ENCODE measurements around the gene SPATC1L. TPM values are rescaled to one million over a fixed set of nuclear protein-coding genes. Genes with fewer than 3 reads are reported as not detected.

The SPATC1L gene
- total RNA-seq, 1 donor from 2014 or later = 6.1 TPM

DNA sequence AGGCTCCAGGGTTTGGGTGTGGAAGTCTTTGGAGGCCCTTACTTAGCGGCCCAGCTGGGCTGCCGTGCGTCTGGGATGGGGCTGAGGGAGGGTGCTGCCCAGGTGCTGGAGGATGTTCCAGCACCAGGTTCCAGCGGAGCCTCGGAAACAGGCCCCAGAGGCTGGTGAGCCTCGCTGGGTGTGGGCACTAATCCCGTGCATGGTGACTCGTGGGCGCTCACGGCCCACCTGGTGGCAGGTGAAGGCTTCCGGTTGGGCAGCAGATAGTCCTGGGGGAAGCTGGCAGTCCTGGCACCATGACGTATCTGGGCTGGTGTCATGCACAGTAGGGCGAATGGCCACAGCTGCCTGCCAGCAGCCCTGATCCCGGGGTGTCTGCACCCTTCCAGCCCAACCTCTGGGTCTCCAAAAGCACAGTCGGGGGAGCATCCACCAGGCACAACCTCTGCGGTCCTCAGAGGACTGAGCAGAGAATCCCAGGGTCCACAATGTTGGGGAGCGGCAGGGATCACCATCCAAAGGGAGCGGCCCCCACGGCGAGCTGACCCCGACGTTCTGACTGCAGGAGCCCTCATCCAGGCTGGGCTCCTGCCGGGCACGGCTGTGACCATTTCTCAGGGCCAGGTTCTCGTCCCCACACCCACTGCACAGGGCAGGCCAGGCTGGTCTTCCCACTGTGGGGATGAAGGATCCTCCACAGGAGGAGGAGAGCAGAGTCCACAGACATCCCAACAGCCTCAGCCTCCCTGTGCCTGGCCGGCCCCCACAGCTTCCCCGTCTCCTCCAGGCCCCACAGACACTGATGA lies 54.2 kb downstream of the SPATC1L start:
- no peak for DNase-seq

DNA sequence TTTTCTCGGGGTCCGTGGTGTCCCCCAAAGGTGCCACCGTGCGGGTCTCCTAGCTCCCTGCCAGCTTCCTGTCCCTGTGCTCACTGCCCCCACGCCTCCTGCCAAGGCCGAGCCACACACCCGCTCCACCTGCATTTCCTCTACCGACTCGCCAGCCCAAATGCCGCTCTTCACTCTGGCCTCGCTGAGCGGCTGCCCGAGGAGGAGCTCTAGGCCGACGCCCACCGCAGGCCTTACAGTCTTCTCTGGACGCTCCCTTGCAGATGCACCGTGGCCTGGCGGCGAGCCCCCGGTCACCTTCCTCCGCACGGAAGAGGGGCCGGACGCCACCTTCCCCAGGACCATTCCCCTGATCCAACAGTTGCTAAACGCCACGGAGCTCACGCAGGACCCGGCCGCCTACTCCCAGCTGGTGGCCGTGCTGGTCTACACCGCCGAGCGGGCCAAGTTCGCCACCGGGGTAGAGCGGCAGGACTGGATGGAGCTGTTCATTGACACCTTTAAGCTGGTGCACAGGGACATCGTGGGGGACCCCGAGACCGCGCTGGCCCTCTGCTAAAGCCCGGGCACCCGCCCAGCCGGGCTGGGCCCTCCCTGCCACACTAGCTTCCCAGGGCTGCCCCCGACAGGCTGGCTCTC lies 55.2 kb downstream of the SPATC1L start:
- DNase-seq = no peak

DNA sequence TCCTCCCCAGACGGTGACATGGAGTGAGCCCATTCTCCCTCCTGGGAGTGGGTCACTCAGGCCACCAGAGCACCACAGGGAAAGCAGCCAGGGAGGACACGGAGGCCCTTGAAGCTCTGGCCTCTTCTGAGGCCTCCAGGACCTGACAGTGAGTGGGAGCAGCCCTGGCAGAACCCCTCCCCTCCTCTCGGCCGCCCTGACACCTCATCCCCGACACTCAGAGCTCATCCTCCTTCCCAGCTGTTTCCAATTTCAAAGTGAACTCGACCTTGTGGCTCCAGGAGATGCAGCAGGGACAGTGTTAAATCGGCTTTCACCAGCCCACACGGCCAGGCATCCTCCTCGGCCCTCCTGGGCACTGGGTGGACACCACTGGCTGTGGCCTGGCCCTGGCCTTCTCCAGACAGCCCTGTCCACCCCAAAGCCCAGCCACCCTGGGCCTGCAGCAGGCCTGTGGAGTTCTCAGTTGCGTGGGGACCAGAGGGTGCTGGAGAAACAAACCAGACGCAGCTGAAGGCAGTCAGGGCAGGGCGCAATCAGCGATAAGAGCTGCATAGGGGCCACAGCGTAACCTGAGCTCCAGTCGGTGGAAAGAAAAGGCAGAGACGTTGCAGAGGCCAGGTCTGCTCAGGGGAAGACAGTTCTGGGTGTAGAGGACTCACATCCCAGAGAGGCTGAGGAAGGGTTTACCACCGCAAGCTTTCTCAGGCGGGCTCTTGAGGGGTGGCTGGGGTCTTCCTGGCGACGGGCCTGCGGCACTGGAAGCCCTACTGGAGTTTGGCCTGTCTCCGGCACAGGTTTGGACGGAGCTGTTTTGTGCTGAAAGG lies 55.9 kb downstream of the SPATC1L start:
- no peak for DNase-seq

DNA sequence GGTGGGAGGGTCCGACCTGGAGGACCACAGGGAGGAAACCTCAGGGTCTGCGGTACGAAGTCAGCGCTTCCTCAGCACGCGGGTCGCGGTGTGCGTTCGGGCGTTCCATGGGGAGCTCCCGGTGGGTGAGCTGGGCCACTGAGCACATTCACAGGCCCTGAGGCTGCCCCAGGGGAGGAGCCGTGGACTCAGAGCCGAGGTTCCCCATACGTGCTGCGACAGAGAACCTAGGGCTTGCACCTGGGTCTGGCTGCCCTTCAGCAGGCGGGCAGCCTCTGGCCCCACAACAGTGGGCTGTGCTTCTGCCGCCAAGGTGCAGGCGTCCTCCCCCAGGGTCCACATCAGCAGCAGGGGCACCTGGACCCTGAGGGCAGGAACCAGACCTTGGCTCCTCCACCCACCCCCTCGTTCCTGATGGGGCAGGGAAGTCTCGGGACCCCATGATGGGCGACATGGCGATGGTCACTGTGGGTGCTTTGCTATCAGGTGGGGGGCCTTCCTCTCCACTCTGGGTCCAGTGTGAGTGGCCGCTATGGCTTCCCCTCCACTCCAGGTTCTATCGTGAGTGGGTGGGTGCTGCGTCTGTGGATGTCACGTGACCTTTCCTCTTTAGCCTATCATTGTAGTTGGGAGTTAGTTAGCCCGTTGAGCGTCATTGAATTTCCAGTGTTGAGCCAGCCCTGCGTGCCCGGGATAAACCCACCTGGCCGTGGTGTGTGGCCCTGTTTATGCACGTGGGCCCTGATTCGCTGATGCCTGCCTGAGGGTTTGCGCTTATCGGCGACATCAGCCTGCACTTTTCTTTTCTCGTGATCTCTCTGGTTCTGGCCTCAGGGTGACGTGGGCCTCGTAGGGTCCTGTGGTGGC lies 56.8 kb downstream of the SPATC1L start:
- no peak for DNase-seq

DNA sequence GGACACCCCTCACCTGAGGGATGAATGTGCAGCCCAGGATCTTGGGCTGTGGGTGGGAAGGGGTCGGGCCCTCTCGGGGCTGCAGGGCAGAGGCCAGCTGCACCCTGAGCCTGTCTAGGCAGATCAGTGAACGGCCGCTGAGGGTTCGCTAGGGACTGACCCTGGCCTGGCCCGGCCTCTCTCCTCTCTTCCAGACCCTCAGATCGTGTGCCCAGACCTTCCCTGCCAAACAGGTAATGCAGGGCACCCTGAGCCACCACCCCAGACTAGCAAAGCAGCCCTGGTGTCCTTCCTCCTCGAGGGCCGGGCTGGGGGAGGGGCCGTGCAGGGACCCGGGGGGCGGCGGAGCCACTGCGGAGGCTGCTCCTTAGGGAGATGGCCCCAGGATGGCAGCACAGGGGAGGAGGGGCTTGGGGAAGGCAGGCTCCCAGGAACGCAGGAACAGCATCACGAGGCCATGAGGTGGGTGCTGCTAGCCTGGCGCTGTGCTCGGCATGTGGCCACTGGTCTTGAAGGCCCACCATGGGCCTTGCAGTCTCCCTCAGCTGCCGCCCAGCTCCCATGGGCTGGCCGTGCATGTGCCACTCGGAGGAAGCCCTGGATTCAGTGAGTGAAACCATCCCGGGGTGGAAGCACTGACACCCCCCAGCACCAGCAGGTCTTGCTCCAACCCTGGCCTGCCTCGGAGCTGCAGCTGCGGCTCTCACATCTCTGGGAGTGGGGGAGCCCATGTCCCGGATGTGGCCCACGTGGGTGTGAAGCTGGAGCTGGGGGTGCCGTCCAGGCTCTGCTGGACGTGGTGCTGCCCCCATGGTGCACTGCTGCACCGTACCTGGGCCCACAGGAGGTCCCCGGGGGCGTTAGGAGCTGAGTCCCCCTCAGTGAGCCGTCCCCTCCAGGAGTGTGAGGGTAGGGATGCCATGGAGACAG lies 57.7 kb downstream of the SPATC1L start:
- no peak for DNase-seq

DNA sequence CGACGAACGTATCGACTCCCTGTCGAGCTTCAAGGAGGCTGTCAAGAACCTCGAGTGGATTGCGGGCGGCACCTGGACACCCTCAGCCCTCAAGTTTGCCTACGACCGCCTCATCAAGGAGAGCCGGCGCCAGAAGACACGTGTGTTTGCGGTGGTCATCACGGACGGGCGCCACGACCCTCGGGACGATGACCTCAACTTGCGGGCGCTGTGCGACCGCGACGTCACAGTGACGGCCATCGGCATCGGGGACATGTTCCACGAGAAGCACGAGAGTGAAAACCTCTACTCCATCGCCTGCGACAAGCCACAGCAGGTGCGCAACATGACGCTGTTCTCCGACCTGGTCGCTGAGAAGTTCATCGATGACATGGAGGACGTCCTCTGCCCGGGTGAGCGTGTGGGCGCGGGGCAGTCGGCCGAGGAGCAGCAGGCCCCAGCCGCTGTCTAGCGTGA lies 58.4 kb downstream of the SPATC1L start:
- DNase-seq = no peak

DNA sequence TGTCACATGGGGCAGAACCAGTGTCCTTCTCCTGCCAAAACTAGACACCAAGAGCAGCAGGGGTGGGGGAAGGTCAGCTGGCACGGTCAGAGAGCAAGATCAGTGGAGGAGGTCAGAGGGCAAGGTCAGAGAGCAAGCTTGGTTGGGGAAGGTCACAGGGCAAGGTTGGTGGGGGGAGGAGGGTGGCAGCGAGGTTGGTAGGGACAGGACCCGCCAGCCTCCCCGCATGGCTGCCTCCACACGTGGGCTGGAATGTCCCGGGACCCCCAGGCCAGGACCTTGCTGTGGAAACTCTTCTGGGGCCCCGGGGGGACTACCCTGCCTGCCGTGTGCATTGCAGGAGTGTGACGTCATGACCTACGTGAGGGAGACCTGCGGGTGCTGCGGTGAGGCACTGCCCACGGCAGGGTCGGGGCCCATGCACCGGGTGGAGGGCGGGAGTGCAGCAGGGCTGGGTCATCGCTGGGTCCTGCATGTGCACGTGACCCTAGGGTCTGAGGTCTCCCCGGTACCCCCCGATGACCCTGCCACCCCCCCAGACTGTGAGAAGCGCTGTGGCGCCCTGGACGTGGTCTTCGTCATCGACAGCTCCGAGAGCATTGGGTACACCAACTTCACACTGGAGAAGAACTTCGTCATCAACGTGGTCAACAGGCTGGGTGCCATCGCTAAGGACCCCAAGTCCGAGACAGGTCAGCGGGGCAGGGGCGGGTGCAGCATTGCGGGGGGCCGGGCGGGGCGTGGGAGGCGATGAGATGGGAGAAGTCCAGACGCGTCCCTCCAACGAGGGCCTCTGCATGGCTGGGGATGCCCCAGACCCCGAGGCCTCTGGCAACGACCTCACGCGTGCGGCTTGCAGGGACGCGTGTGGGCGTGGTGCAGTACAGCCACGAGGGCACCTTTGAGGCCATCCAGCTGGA lies 59.1 kb downstream of the SPATC1L start:
- no peak for DNase-seq

DNA sequence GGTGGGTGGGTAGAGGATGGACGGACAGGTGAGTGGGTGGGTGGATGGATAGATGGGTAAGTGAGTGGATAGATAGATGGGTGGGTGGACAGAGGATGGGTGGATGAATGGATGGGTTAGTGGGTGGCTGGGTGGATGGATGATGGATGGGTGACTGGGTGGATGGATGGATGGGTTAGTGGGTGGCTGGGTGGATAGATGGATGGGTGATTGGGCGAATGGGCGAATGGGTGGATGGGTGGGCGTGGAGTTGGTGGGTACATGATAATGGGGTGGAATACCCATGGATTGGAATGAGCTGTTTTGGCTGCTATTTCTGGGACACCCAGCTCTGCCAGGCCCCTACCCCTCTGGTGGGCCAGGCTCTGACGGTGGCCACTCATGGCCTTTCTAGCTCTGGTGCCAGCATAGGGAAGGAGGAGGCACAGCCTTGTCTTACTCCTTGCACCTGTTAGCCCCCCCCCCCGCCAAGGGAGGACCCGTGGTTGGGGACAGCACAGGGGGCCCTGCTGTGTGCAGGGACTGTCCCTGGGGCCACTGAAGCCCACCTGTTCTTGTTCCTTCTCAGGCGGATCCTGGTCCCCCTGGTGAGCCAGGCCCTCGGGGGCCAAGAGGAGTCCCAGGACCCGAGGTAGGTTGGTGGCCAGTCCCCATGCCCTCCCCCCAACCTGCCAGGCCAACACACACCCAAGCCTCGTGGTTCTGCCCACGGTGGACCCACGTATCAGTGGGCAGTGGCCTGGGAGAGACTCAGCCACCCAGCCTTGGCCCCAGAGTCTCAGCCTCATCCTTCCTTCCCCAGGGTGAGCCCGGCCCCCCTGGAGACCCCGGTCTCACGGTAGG lies 60.0 kb downstream of the SPATC1L start:
- no peak for DNase-seq

DNA sequence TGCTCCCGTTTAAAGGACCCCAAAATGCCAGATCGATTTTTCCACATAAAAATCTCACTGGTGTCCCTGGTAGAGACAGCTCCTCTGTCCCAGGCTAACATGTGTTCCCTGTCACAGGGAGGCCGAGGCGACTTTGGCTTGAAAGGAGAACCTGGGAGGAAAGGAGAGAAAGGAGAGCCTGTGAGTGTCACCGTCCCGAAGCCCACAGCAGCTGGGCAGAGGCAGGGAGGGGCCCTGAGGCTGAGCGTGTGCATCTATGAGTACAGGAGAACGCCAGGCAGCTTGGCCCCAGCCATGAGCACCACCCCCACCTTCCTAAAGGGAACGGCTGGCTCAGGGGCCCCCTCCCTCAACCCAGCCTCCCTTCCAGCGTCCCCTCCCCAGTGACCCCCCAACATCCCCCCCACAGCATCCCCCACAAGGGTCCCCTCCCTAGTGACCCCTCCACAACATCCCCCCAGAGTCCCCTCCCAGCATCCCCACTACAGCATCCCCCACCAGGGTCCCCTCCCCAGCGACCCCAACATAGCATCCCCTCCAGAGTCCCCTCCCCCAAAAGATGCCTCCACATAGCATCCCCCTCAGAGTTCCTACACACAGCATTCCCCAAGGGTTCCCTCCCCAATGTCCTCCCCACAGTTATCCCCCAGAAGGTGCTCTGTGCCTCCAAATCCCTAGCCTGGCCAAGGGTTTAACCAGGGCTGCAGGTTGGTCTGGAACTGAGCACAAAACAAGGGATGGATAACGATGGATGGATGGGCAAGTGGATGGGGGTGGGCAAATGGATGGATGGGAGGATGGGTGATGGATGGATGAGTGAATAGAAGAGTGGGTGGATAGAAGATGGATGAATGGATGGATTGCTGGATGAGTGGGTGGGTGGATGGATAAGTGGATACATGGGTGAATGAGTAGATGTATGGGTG lies 61.2 kb downstream of the SPATC1L start:
- no peak for DNase-seq

DNA sequence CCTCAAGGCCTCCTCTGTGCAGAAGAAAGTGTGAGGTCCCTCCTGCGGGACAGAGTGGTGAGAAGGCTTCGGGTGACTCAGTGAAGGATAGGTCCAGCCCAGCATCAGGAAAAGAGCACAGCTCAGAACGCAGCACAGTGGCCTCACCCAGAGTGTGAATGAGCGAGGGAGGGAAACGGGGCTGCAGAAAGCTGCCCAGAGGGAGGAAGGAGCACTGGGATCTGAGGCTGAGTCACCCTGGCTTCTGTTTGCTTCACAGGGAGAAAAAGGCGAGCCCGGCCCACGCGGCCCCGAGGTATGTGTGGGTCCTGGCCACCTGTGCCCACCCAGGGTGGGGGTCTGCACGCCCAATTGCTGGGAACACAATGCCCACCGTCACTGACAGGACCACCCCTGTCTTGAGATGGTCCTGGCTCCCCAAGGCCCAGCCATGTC lies 62.0 kb downstream of the SPATC1L start:
- DNase-seq = no peak

DNA sequence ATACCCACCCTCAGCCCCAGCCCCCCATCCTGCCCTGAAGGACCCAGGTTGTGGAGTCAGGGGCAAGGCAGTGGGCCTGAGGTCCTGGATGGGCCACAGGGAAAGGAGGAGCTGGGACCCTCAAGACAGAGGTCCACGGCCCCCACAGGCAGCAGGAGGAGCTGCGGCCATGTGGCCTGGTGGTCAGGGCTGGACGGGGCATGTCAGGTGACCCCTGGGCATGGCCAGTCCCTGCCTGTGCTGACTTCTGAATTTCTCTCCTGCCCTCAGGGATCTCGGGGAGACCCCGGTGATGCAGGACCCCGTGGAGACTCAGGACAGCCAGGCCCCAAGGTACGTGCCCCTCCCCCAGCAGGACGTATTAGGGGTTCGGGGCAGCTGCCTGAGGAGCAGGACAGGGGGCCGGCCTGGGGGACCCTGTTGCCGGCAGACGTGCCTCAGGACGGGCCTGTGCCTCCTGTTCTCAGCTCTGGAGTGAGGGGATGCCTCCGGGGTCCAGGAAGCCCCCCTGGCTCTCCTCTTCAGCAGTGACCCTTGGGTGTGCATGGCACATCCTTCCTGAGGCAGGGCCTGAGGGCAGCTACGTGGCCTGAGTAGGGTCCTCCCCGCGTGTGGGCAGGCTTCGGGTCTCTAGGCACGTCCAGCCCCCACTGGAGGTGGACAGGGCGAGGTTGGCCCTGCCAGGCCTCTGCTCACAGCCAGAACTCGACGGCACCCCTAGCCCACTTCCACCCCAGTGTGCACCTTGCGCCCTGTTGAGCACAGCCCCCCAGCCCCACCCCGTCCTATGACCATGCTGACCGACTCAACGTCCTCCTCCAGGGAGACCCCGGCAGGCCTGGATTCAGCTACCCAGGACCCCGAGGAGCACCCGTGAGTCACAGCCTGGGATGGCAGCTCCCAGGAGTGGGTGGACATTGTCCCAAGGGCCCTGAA lies 62.7 kb downstream of the SPATC1L start:
- no peak for DNase-seq

DNA sequence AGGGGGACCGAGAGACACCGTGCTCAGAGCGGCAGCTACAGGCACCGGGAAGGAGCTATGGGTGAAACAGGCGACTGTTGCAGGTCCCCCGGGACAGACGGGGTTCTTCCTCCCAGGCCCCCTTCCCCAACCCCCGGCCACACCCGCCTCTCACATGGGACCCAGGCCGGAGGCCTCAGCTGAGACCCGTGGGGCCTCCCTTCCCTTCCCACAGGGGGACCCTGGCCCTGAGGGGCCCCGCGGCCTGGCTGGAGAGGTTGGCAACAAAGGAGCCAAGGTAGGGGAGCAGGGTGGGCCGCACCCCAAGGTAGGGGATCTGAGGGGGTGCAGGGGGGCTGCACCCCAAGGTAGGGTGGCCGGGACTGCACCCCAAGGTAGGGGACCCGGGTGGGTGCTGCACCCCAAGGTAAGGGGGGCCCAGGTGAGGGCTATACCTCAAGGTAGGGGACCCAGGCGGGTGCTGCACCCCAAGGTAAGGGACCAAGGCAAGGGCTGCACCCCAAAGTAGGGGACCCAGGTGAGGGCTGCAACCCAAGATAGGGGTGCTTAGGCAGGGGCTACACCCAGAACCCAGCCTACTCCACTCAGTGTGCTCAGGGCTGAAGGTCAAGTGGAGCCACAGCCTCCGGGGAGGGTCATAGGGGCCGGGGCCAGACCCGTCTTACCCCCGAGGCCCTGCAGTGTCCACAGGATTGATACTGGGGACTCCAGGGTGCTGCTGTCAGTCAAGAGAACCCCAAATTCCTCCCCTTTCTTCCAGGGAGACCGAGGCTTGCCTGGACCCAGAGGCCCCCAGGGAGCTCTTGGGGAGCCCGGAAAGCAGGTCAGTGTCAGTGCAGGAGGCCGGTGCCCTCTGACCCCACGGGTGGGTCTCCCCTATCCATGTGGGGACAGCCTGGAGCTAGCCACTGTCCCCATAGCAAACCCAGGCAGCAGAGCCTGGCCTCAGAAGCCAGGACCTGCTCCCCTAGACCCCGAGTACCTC lies 63.7 kb downstream of the SPATC1L start:
- no peak for DNase-seq

DNA sequence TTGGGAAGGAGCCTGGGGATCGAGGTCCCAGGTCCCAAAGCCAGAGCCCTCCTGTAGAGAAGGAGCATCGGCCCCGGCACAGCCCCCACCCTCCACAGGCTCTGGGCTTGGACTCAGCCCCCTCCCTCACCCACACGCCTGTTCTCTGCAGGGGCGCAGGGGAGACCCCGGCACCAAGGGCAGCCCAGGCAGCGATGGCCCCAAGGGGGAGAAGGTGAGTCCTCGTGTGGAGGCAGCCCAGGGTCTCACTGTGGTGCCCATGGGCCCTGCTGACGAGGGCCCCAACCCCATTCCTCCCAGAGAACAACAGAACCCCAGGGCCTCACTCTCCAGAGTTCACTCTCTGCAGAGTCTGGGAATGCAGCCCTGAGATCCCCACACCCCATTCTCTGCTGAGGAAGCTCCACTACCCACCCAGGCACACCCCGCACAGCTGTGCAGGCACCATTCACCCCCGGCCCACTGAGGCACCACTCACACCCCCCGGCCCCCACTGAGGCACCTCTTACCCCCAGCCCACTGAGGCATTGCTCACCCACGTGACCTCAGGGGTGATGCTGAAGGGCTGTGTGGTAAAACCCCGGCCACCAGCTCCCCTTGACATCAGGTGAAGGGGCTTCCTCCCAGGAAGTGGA lies 64.5 kb downstream of the SPATC1L start:
- no peak for DNase-seq

DNA sequence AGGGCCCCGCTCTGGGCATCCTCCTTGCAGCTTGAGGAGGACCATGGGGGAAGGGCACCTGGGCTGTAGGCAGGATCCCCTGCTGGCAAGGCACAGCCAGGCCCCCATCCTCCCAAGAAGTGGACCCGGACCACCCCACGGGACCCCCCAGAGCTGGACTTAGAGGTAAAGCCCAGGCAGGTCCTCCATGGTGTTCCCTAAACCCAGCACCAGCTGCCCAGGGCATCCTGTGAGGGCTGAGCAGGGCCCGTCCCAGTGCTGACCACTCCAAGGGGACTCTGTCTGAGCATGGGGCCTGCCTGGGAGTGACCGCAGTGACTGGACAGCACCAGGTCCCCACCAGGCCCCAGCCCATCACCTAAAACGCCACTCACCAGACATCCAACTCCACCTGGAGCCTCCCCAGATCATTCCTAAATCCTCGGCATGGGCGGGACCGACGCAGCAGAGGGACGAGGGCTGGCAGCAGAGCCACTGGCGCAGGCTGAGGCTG lies 65.1 kb downstream of the SPATC1L start:
- DNase-seq = no peak

Data from dermis blood vessel endothelial cell (primary cell).